Aorta (tissue), 5 donors: Measurements from ENCODE around the gene ATG7. TPM values are rescaled to one million over a fixed set of nuclear protein-coding genes. Genes with fewer than 3 reads are reported as not detected.
A peak's percentile ranks its signal among the peaks of the same experiment; 100 is the strongest.
"Not testable (repeated sequence)": the region's sequence is repeated elsewhere in the genome, so short reads cannot be mapped to it uniquely, and the experiment has no call there.

Experiments
- ATAC-seq: fragments of 200-7000 bp; cut with Tn5 transposase; one replicate; pipeline ENCODE4 v1.9.1; 2022; ENCODE audit warnings: moderate library complexity; ENCODE audit not compliant: low FRiP score
- DNase-seq, 2 donors: peaks; one replicate each; pipeline ENCODE4 v3.0.0-alpha.2; 2020
- H3K27ac ChIP-seq, 2 donors: one replicate each; pipeline ENCODE4 v1.5.1; 2013; ENCODE audit warnings: low read length in 2 of 2, mild to moderate bottlenecking in 2 of 2, moderate library complexity in 2 of 2, control low read depth in 1 of 2, inconsistent platforms in 1 of 2, low read depth in 1 of 2
- H3K27me3 ChIP-seq, 2 donors: one replicate each; pipeline ENCODE4 v1.6.1; 2013; ENCODE audit warnings: control low read depth in 1 of 2, low read length in 1 of 2, mild to moderate bottlenecking in 1 of 2, moderate library complexity in 1 of 2; ENCODE audit not compliant: insufficient read depth in 2 of 2, control insufficient read depth in 1 of 2
- H3K36me3 ChIP-seq, 2 donors: one replicate each; pipeline ENCODE4 v1.6.1; 2013; ENCODE audit warnings: control low read depth in 1 of 2, low read length in 1 of 2, mild to moderate bottlenecking in 1 of 2; ENCODE audit not compliant: insufficient read depth in 2 of 2, control insufficient read depth in 1 of 2
- H3K4me1 ChIP-seq, 2 donors: one replicate each; pipeline ENCODE4 v1.6.1; 2013; ENCODE audit warnings: low read length in 2 of 2, control low read depth in 1 of 2, mild to moderate bottlenecking in 1 of 2, moderate library complexity in 1 of 2; ENCODE audit not compliant: insufficient read depth in 2 of 2, control insufficient read depth in 1 of 2
- H3K4me3 ChIP-seq, 2 donors: one replicate each; pipeline ENCODE4 v1.5.1; 2013; ENCODE audit warnings: low read length in 2 of 2, control low read depth in 1 of 2, mild to moderate bottlenecking in 1 of 2
- H3K9me3 ChIP-seq: one replicate; pipeline ENCODE4 v1.6.1; 2013; ENCODE audit warnings: mild to moderate bottlenecking, low read length; ENCODE audit not compliant: control insufficient read depth
- WGBS, 2 donors: extraction: QIAGEN DNeasy Blood & Tissue Kit; methylation state at CpG; one replicate each; pipeline ENCODE4 v1.1.7; 2013; 5-methylcytosine and 5-hydroxymethylcytosine counted together
- intact Hi-C, 2 donors: fragments of 100-400 bp; cut with DNase I; formaldehyde crosslinking; loops; one replicate each; pipeline versions ENCODE4 v1.14.2 to v1.15.0; 2022
- polyA plus RNA-seq, 2 donors: library from polyadenylated mRNA; stranded (reverse); fragments of 200-250 nt; gene quantifications; one replicate each; pipeline ENCODE4 v1.2.3, GENCODE V29; 2013
- total RNA-seq, 2 donors: library from RNA; stranded (reverse); fragmentation: NEBNext Ultra II Directional; extraction: Animal tissue kit (Norgen Biotek cat#: 25700); gene quantifications; one replicate each; pipeline ENCODE4 v1.2.1, GENCODE V29; 2021
- donor health status: healthy with polysubstance abuse.
- donor health status: Bipolar disorder and iron deficiency.
- donor health status: DM: no; HTN: no; CAD: no.
- donor health status: DM: no; HTN: no; CAD: no.
- donor health status: DM: yes; HTN: yes; CAD: no.

ATG7 gene
- total and polyA plus RNA-seq, 4 donors, result 5.1 to 84.1 (median 29.1) TPM

- DNase-seq (peak; percentile 89 to 94), ATAC-seq (peak; percentile 76)
- Histone ChIP-seq H3K4me3 (no peak overlapping the region), H3K4me1 (peaks cover 0 to 2% of the 10 kb centered on the region in 2 donors), H3K27me3 (no peaks in the 10 kb centered on the region), H3K9me3 (no peaks in the 10 kb centered on the region), H3K36me3 (no peaks in the 10 kb centered on the region), H3K27ac (peak overlapping the region; percentile 90 to 99)
- WGBS, 2 donors, result 50 to 53% methylated on average over 27 of the region's 27 CpGs
- intact Hi-C loops, result loop anchor here (2.0 to 5.0 kb wide), 5 partner anchors 35 to 100 kb away; partner anchors contain the start of gene VGLL4 (in 2 of the 2)
These were observed 295.6 kb downstream of the ATG7 start for GRCh38 chr3:11567516-11568467.

- H3K9me3 ChIP-seq, result no peaks in the 10 kb centered on the region
- H3K4me1 ChIP-seq, result peaks cover 0 to 2% of the 10 kb centered on the region in 2 donors
- intact Hi-C loops, result loop anchor here (2.0 to 5.0 kb wide), 5 partner anchors 34 to 101 kb away; partner anchors contain the start of gene VGLL4 (in 2 of the 2)
- H3K4me3 ChIP-seq, result no peak overlapping the region
- H3K36me3 ChIP-seq, result no peaks in the 10 kb centered on the region
- 8 to 9% methylated on average over 29 of the region's 29 CpGs for WGBS, 2 donors
- peak; percentile 91 for ATAC-seq
- peak overlapping the region; percentile 90 to 99 for H3K27ac ChIP-seq
- peak; percentile 94 to 97 for DNase-seq
- H3K27me3 ChIP-seq, result no peaks in the 10 kb centered on the region
These were observed 296.4 kb downstream of the ATG7 start for GRCh38 chr3:11568503-11569155.

DNA sequence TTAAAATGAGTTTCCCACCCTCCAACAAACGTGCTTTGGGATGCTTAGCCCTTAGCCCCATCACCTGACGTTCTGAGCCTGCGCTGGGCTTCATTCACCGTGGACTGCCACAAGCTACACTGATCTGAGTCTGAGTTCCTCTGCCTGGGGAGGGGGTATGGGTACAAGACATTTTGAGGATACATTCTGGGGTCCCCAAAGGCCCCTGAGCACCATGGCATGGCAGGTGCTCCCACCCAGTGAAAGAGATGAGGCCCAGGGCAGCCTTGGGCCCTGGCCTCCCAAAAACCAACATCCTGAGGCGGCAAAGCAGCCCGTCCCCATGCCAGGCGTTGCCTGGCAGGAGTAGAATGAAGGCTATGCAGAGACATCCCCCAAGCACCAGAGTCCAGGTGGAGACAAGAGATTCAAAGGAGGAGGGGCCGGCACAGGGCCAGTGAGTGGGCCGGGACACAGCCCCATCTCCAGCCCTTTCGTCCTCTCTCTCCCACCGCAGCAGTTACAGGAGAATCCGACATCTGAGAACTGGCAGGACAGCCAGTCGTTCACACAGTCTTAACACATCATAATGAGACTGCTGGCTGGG, 297.1 kb downstream of the ATG7 start:
- no peak overlapping the region for H3K4me3 ChIP-seq
- ATAC-seq (no peak), DNase-seq (peak in 1 of 2 donors; percentile 69)
- intact Hi-C loops, result loop anchor here (2.0 to 5.0 kb wide), 5 partner anchors 33 to 102 kb away; partner anchors contain the start of gene VGLL4 (in 2 of the 2)
- H3K4me1 ChIP-seq, result peaks cover 0 to 2% of the 10 kb centered on the region in 2 donors
- no peaks in the 10 kb centered on the region for H3K36me3 ChIP-seq
- no peaks in the 10 kb centered on the region for H3K9me3 ChIP-seq
- H3K27me3 ChIP-seq, result no peaks in the 10 kb centered on the region
- peak overlapping the region; percentile 90 to 98 for H3K27ac ChIP-seq
- WGBS, 2 donors, result 74 to 77% methylated on average over 13 of the region's 13 CpGs

DNA sequence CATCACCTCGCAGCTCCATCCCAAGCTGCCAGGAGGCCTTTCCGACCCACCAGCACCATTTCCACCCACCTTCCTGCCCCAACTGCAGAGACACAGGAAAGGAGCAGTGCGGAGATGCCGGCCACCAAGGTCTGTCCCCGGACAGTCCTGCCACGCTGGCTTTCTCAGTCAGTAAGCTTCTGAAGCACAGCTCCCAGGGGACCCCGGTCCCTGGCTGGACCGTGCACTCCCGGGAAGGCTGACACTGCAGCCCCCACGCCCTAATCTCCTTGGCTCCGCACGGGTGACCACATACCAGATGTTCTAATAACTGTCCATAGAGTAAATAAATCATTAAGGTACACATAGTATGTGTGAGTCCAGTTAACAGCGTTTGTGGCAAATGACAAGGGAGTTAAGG, 298.1 kb downstream of the ATG7 start:
- ATAC-seq (no peak), DNase-seq (no peak)
- H3K9me3 ChIP-seq, result no peaks in the 10 kb centered on the region
- 28 to 51% methylated on average over 12 to 13 of the region's 13 CpGs for WGBS, 2 donors
- H3K27ac ChIP-seq, result peak overlapping the region in 1 of 2 donors; percentile 81
- no peak overlapping the region for H3K4me3 ChIP-seq
- H3K36me3 ChIP-seq, result no peaks in the 10 kb centered on the region
- peaks cover 0 to 2% of the 10 kb centered on the region in 2 donors for H3K4me1 ChIP-seq
- intact Hi-C loops, result no loop called here
- no peaks in the 10 kb centered on the region for H3K27me3 ChIP-seq

DNA sequence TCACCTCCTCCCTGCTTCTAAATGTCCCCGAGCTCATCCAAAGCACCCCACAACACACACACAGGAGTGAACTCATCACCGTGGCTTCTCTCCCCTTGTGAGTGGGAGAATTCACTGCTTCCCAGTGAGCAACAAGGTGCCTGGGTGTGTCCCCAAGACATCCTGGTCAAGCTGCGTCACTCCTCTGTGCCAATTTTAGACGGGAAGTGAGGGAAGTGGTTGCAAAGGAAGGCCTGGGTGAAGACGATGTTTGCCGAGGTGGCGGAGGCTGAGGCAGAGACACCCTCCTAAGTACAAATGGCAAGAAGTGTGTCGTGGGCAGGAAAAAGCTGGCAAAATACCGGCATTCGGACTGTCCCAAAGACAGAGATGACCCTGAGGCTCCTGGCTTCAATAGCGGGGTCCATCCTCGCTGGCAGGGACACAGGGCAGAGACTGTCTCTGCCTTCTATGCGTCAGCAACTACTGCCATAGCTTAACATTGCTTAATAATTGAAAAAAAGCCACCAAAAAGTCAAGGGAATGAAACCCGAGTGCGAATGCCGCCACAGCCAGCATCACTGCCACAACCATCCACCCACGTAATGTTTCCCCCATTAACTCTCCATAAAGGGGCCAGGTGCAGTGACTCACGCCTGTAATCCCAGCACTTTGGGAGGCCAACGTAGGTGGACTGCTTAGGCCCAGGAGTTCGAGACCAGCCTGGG, 298.7 kb downstream of the ATG7 start:
- WGBS, 2 donors, result 84 to 87% methylated on average over 20 of the region's 20 CpGs
- H3K27me3 ChIP-seq, result no peaks in the 10 kb centered on the region
- H3K4me3 ChIP-seq, result no peak overlapping the region
- no peaks in the 10 kb centered on the region for H3K9me3 ChIP-seq
- peaks cover 0 to 2% of the 10 kb centered on the region in 2 donors for H3K4me1 ChIP-seq
- intact Hi-C loops, result no loop called here
- H3K36me3 ChIP-seq, result no peaks in the 10 kb centered on the region
- H3K27ac ChIP-seq, result peak overlapping the region in 1 of 2 donors; percentile 46
- ATAC-seq (no peak), DNase-seq (peak in 1 of 2 donors; percentile 67)

DNA sequence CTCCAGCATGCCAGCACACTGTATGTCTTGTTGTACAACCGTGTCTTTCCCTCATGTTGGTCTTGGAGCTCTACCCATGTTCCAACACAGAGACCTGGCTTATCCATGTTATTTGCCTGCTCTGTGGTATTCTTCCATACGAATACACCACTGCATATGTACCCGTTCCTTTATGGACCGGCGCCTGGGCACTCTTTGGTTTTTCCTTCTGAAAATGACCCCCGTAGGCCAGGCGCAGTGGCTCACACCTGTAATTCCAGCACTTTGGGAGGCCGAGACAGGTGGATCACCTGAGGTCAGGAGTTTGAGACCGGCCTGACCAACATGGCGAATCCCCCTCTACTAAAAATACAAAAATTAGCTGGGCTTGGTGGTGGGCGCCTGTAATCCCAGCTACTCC, 300.5 kb downstream of the ATG7 start:
- WGBS, 2 donors, result 91 to 94% methylated on average over 11 of the region's 11 CpGs

DNA sequence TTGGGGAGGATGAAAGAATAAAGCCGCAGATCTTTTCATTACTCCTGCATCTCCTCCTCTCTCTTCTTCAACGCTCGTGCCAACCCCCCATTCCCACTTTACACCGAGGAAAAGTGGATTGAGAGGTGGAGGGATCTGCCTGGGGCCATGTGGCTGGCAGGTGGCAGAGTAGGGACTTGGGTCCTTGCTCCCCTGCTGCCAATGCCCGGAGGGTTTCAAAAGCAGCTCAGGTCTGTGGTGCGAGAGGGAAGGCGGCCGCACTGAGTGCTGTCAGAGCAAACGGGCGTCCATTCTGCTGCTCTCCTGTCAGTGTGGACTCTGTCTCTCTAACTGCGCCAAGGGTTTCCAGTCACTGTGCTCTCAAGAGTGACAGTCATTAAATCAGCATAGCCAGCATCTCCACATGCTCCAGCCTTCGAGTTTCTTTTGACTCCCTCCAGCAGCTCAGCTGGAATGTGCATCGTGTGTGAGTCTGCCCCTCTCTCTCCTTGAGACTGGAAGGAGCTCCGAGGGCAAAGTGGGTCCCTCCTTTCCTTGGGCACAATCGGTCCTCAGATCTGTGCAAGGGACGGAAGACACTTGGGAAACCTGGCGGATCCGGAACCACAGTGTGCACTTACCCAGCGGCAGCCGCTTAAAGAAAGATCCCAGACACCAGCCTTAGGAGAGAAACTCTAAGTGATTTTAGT, 302.9 kb downstream of the ATG7 start:
- DNase-seq, result peak in 1 of 2 donors; percentile 56
- ATAC-seq, result no peak
- Histone ChIP-seq H3K4me3 (no peak overlapping the region), H3K9me3 (no peaks in the 10 kb centered on the region), H3K27ac (no peak overlapping the region), H3K27me3 (no peaks in the 10 kb centered on the region), H3K36me3 (no peaks in the 10 kb centered on the region), H3K4me1 (peaks cover 0 to 1% of the 10 kb centered on the region in 2 donors)
- intact Hi-C loops, result no loop called here
- WGBS, 2 donors, result 76 to 80% methylated on average over 20 of the region's 20 CpGs

More for the DNA sequence above, 300.5 kb downstream of the ATG7 start:
- H3K36me3 ChIP-seq, DNase-seq, ATAC-seq, intact Hi-C loops, H3K27ac ChIP-seq, H3K27me3 ChIP-seq, H3K9me3 ChIP-seq, H3K4me3 ChIP-seq, H3K4me1 ChIP-seq: not testable (repeated sequence)
